ENCODE data around the gene MRPL27. TPM values are rescaled to one million over a fixed set of nuclear protein-coding genes. Genes with fewer than 3 reads are reported as not detected.

Gene MRPL27
- total and polyA plus RNA-seq, 2 experiments from 2014 or later: 62.4 to 158 TPM

- no peak for DNase-seq (ENCODE audit: low read depth in 1 of 2, low spot score in 1 of 2)
- Histone ChIP-seq H3K27me3 (no peaks in the 10 kb centered on the region), H3K36me3 (peaks cover 39% of the 10 kb centered on the region), H3K4me1 (ENCODE audit: low read depth) (no peaks in the 10 kb centered on the region), H3K27ac (no peak overlapping the region), H3K4me3 (no peak overlapping the region), H3K9me3 (ENCODE audit: low read depth) (no peaks in the 10 kb centered on the region)
- no peak for TF ChIP-seq CTCF (IDR thresholded peaks at IDR 0.05; ENCODE audit: low read depth, low read length)
Measured at GRCh38 chr17:50354198-50354597, 18.8 kb downstream of the MRPL27 start.

GRCh38 chr17:50353600-50354195 is 19.3 kb downstream of the MRPL27 start:
- no peak for DNase-seq (ENCODE audit: low read depth in 1 of 2, low spot score in 1 of 2)
- no peaks in the 10 kb centered on the region for H3K9me3 ChIP-seq (ENCODE audit: low read depth)
- H3K4me3 ChIP-seq: no peak overlapping the region
- H3K4me1 ChIP-seq (ENCODE audit: low read depth): no peaks in the 10 kb centered on the region
- no peaks in the 10 kb centered on the region for H3K27me3 ChIP-seq
- TF ChIP-seq CTCF (IDR thresholded peaks at IDR 0.05; ENCODE audit: low read depth, low read length): no peak
- H3K27ac ChIP-seq: no peak overlapping the region
- H3K36me3 ChIP-seq: peaks cover 37% of the 10 kb centered on the region

GRCh38 chr17:50352693-50353599 is 20.0 kb downstream of the MRPL27 start:
- no peak overlapping the region for H3K27ac ChIP-seq
- no peaks in the 10 kb centered on the region for H3K27me3 ChIP-seq
- H3K4me3 ChIP-seq: no peak overlapping the region
- no peaks in the 10 kb centered on the region for H3K9me3 ChIP-seq (ENCODE audit: low read depth)
- H3K4me1 ChIP-seq (ENCODE audit: low read depth): no peaks in the 10 kb centered on the region
- peaks cover 34% of the 10 kb centered on the region for H3K36me3 ChIP-seq
- no peak for DNase-seq (ENCODE audit: low read depth in 1 of 2, low spot score in 1 of 2)
- no peak for TF ChIP-seq CTCF (IDR thresholded peaks at IDR 0.05; ENCODE audit: low read depth, low read length)

DNA sequence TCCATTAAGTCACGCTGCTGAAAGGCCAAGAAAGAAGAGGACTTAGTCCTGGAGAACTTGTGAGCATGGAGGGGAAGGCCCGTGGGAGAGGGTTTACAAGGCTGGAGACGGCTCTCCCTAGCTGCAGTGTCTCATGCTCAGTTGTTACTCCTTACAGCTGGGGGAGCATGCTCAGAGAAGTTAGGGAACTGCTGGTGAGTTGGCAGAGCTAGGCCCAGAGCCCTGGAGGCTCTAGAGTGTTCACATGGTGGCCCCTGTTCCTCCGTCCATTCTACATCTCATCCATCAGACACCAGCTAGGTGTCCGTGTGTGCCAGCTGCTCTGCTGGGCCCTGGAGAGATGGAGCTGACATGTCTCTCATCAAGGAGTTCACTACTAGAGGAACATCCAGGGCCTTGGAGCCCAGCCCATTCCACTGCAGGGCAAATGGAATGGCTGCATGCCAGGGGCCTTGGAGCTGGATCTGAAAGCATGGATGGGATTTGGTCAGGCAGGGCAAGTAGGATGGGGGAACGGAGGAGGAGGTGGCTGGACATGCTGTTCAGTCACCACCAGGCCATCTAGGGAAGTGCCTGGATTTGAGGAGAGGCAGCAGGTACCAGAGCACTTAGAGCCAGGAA is 20.8 kb downstream of the MRPL27 start:
- no peak for DNase-seq (ENCODE audit: low read depth in 1 of 2, low spot score in 1 of 2)
- TF ChIP-seq CTCF (IDR thresholded peaks at IDR 0.05; ENCODE audit: low read depth, low read length): no peak
- H3K9me3 ChIP-seq (ENCODE audit: low read depth): no peaks in the 10 kb centered on the region
- H3K36me3 ChIP-seq: peaks cover 34% of the 10 kb centered on the region
- peaks cover 4% of the 10 kb centered on the region for H3K4me1 ChIP-seq (ENCODE audit: low read depth)
- H3K27ac ChIP-seq: no peak overlapping the region
- no peak overlapping the region for H3K4me3 ChIP-seq
- H3K27me3 ChIP-seq: no peaks in the 10 kb centered on the region

GRCh38 chr17:50350733-50351132 is 22.3 kb downstream of the MRPL27 start:
- no peaks in the 10 kb centered on the region for H3K9me3 ChIP-seq (ENCODE audit: low read depth)
- H3K4me1 ChIP-seq (ENCODE audit: low read depth): peaks cover 8% of the 10 kb centered on the region
- H3K36me3 ChIP-seq: peaks cover 20% of the 10 kb centered on the region
- no peak overlapping the region for H3K27ac ChIP-seq
- no peaks in the 10 kb centered on the region for H3K27me3 ChIP-seq
- H3K4me3 ChIP-seq: no peak overlapping the region
- no peak for TF ChIP-seq CTCF (IDR thresholded peaks at IDR 0.05; ENCODE audit: low read depth, low read length)
- DNase-seq (ENCODE audit: low read depth in 1 of 2, low spot score in 1 of 2): no peak

Data from cardiac muscle cell (in vitro differentiated cells and primary cell).